ENCODE results near the gene S100A5.

The S100A5 gene

DNA sequence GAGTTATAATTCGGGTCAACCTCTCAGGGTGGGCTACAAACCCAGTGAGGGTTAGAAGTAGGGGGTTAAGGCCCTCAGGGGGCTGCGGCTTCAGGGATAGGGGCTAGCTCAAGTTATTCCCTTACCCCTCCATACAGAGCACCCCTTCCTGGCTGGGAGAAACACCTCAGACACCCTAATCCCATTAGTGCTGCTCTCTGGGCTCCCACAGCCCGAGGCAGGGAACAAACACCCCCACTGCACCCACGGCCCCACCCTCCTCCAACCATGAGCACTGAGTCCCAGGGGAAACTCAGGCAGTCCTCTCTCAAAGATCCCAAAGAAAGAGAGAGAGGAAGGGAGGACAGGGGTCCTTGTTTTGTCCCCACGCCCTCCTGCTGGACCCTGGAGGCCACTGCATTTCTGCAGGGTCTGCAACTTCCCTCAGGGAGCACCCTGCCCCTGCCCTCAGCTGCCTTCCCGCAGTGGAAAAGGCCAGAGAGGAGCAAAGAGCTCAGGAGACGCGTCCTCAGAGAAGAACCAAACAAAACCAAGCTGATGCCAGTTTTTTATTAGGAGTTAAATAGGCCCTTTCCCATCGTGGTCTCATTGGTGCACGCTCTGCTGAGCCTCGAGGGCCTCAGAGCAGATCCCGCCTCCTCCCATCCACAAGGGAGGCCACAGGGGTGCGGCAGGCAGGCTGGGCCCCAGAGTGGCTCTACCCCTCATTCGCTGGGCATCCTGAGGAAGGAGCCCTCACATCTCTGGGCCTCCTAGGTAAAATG lies 6.2 kb upstream of the S100A5 start:
- DNase-seq: no peak

- DNase-seq: no peak
Measured at GRCh38 chr1:153546371-153546770, 5.6 kb upstream of the S100A5 start.

DNA sequence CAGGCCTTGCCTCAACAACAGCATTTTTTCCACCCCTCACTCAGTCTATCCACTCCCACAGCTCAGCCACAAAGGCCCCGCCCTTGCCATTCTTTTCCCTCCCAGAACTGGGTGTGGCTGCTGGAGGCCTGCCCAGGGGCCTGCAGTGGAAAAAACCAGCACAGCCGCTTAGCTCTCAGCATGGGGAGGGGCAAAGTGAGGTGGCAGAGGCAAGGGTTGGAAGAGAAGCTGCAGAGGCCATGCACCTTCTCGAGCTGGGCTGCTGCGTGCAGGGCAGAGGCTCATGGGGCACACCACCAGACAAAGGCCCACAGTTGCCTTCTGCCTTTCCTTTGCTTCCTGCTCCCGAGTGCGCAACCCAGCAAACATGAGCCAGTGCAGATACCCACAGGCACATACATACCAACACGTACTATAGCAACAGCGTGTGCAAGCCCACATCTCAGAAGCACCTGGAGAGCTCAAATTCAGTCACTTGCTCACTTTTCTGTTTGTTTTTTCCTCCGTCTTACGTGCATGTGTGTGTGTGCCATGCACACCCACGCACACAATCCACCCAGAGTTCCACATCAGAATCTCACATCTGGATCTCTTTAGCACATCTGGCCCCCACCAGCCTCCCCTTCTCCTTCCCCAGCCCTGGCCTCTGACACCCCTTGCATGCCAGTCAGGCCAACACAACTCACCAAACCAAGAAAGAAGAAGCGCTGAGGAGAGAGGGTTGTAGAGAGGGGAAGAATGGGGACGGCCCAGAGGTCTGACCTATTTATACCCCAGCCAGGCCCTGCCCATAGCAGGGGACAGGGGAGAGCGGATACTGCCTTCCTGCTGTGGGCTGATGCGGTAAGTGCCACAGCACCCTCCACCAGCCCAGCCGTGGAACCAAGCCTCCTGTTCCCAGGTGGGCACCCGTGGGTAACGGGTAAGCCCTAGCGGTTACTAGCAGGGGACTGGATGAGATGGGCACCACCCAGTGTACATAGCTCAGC lies 4.6 kb upstream of the S100A5 start, which contains the start of gene S100A4:
S100A4 (minus strand) TSS at position 740 of the 989 bp plus-strand sequence. CDS start 1,012 bp downstream, outside the sequence.
- DNase-seq: peak; percentile 75

- no peak for DNase-seq
Measured at GRCh38 chr1:153544453-153545066, 3.8 kb upstream of the S100A5 start.

- DNase-seq: no peak
Measured at GRCh38 chr1:153543736-153544135, 3.0 kb upstream of the S100A5 start.

DNA sequence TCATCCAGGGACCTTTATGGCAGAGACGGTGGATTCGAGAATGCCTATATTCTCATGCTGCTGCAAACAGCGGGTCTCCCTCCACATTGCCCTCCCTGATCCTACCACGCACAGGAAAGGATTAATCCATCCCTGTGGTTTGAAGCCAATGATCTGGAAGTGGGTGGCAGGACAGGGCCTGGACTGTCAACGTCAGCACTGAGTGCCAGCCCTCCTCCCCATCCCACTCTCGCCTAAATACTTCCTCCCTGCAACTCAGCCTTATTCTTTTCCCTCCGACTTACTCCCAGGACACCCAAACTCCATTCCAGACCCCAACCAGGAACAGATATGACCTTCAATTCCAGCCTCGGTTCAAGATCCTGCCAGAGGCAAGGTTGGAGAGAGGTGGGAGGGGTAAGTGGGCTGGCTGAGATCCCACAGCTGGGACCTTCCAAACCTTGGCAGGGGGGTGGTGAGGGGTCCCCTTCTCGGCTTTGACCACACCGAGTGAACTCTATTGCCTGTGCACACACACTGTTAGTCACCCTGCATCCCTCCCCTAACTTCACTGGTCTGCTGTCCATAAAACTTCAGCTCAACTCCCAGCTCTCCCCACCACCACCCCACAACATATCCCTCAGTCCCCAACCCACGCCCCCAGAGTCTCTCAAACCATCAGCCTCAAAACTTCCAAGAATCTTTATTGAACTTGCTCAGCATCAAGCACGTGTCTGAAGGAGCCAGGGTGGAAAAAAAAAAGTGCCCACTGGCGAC lies 2.4 kb upstream of the S100A5 start:
- DNase-seq: no peak

DNA sequence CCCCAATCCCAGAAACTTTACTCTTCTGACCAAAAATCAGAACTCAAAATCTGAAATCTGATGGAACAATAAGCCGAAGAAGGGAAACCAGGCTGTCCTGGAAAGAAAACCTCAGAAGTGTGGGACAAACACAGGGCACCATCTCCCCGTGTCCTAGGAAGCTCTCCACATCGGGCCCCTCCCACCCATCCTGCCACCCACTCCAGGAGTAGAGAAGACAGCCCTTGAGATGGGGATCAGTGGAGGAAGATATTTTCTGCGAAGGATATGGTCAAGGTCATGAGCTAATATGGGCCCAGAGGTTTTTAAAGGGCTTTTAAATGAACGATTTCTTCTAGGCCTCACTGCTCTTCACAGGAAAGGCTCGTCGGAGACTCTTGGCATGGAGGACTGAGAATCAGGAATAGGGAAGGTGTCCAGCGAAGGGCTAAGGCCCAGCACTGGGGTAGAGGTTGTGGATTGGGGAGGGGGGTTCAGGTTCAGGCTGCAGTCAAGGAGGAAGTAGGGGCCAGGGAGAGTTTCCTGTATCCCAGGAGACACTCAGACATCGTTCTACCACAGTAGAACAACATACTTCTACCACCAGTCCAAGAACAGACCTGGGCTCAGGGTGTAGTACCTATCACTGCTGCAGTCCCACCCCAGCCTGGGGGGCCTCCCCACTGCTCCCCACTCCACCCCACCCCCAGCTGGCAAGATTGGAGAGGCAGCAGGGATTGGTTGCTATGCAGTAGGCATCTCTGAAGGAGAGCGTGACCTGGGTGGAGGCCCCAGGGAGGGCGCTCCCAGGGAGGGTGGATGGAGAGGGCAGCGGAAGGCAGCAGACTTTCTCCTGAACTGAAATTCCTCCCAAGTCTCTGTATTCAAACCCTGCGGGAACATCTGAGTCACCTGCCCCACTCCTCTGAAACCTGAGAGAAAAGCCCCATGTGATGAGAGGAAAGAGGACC lies 1.2 kb upstream of the S100A5 start:
- no peak for DNase-seq

GRCh38 chr1:153539395-153540093 lies 1.2 kb downstream of the S100A5 start:
- DNase-seq: no peak

DNA sequence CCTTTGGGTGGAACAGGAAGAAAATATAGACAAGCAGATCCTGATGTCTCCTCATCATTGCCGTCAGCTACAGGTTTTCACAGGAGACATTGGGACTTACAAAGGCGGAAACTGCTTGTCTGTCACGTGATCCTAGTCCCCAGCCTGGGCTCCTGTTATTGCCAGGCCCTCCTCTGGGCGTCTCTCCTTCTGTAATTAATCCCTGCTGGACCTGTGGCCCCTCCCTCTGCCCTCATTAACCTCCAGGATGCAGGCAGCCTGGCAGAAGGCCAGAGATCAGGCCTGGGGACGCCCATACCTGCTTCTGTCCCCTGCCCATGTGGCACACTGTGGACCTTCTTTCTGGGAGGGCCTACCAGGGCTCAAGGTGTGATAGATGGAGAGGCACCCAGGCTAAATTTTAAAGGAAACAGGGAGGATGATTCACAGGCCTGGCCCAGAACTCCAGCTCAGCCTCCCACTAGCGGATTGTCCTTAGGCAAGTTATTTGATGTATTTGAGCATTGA lies 2.4 kb downstream of the S100A5 start:
- no peak for DNase-seq

GRCh38 chr1:153537376-153537730 lies 3.4 kb downstream of the S100A5 start:
- DNase-seq: no peak

DNA sequence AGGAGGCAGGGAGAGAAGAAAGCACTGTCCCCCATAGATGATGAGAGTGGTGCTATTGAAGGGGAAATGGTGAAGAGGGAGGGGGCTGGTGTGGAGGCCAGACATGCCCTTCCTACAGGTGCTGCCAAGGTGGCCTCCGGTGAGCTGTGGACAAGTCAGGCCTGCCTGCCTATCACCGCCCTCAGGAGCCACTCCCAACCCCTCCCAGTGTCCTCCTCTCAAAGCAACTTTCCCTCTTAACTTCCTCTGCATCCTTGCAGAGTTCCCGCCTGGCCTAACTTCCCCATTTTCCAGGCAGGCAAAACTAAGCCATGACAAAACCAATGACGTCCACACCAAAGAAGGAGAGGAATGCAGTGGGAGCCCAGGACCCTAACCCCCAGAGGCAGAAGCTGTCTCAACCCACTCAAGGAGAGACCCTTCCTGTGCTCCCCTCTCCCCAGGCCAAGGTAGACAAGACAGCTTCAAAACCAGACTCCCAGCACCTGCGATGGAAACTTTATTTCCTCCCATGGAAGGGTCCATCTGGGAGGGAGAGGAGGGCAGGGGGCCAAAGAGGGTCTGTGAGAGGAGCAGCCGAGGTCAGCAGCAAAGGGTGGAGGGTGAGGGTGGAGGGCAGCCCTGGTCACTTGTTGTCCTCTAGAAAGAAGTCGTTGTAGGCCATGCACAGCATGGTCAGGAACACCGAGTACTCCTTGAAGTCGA lies 3.9 kb downstream of the S100A5 start:
- DNase-seq: no peak

DNA sequence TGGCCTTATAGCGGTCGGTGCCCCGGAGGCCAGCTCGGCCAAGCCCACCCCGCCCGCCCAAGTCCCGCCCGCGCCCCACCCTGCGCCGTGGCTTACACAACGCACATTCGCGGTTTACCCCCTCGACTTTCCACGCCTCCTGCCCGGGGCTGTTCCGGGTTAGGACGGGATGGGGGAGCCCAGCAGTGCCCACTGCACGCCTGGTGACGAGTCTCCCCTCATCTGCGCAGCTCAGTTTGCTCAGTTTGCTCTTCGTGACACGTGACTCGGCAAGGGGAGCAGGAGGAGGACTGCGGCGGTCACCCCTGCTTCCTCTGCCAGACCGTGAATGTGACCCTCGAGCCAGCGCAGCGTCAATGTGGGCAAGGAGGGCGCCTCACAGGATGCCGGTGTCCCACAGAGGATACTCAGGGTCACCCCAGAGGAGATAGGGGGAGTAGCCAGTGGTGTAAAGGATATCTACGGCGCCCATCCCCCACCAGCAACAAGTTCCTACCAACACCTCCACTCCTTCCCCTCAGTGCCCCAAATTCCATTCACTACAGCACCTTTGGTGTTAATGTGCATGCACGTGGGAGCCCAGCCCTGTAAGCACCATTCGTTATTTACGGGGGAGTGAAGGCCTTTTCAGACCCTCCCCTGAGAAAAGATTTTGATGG lies 4.6 kb downstream of the S100A5 start:
- DNase-seq: peak; percentile 86

- peak; percentile 36 for DNase-seq
Measured at GRCh38 chr1:153535242-153536011, 5.3 kb downstream of the S100A5 start, which contains the start of gene S100A6. Gene S100A6, minus strand, starts transcription at chr1:153535991. Its CDS starts 652 bp downstream, at chr1:153535339.

DNA sequence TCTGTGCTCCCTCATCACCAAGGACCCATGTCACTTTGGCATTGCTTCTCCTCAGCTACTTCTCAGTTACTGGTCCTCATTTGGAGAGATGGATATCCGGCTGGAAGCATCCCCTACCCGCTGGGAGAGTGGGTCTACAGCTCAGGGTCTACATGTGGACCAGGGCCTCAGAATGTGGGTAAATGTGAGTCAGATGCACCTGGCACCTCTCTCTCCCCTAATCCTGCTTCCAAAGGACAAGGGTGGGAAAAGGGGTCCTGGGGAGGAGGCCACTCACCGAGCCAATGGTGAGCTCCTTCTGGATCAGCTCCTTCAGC lies 5.9 kb downstream of the S100A5 start:
- DNase-seq: no peak

GRCh38 chr1:153534226-153534924 lies 6.4 kb downstream of the S100A5 start:
- DNase-seq: no peak

DNA sequence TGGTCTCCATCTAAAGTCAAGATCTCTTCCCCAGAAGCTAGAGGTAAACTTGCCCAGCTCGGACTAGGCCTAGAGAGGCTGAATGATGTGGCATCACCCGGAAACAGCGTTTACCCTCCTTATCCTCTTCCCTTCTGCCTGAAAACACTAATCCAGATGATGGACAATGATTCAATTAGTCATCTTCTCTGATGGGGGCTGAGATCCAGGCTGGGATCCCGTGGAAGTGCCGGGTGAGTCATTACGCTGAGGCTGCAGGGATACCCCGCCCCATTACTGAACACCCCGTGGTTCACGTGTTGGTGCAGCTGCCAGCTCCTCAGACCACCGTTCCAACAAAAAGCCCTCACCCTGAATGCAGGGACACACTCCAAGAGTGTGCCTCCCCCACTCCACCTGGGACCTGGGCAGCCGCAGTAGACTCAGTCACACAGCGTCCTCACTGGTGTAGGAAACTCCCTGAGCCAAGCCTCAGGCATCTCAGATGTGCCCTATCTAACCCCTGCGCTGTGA lies 7.0 kb downstream of the S100A5 start:
- DNase-seq: no peak

GRCh38 chr1:153532769-153533599 lies 7.8 kb downstream of the S100A5 start:
- peak; percentile 69 for DNase-seq
